ENCODE results near the gene THAP8.
A peak's percentile ranks its signal among the peaks of the same experiment; 100 is the strongest.
"Not testable (repeated sequence)": the region's sequence is repeated elsewhere in the genome, so short reads cannot be mapped to it uniquely, and the experiment has no call there.

THAP8 gene

DNA sequence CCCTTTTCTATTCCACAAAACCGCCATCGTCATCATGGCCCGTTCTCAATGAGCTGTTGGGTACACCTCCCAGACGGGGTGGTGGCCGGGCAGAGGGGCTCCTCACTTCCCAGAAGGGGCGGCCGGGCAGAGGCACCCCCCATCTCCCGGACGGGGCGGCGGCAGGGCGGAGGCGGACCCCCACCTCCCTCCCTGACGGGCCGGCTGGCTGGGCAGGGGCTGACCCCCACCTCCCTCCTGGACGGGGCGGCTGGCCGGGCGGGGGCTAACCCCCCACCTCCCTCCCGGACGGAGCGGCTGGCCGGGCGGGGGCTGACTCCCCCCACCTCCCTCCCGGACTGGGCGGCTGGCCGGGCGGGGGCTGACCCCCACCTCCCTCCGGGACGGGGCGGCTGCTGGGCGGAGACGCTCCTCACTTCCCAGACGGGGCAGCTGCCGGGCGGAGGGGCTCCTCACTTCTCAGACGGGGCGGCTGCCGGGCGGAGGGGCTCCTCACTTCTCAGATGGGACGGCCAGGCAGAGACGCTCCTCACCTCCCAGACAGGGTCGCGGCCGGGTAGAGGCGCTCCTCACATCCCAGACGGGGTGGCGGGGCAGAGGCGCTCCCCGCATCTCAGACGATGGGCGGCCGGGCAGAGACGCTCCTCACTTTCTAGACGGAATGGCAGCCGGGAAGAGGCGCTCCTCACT is 14.9 kb upstream of the THAP8 start:
- not testable (repeated sequence) for DNase-seq (ENCODE audit: low read depth)

DNA sequence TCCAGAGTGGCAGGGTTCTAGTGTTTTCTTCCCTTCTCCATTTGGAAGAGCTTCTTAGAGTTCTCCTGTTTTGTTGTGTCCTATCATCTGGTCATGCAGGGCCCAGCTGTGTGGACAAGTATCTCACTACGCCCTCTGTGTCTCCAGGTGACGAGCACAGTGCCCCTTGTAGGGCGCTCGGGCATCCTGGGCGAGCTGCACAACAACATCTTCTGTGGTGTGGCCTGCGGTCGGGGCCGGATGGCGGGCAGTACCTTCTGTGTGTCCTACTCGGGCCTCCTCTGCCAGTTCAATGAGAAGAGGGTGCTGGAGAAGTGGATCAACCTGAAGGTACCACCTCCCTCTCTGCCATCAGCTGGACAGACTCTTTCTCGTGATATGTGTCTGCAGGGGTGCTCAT is 13.6 kb upstream of the THAP8 start:
- no peak for DNase-seq (ENCODE audit: low read depth)

DNA sequence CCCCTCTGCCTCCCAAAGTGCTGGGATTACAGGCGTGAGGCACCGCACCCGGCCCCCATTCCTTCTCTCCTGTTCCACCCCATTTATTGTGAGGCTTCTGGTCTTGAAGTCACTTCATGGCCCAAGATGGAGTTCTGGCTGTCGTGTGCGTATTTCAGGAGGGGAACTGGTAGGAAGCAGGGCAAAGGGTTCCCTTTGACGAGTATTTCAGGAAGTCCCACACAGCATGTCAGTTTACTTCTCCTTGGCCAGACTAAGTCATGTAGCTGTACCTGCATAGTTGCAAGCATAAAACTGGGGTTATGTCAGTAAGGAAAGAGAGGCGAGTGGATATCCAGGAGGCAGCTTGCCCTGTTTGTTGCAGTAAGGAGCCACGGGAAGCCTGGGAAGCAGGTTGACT is 10.7 kb upstream of the THAP8 start:
- DNase-seq (ENCODE audit: low read depth) = no peak

DNA sequence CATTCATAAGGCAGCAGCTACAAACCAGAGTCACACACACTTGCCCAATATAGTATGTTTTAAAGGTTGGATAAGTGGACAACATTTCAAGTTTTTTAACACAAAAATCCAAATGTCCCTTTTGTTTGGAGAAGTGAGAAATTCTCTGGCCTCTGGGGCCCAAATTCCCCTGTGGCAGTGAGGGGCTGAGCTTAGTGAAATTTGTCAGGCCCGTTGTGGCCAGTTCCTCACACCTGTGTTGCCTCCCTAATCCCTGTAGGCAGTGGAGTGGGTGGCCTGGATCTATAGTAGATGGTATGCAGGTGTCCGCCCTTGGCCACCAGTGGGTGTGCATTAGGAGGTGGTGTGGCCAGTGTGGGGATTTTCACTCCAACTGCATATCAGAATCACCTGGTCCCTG is 7.3 kb upstream of the THAP8 start:
- no peak for DNase-seq (ENCODE audit: low read depth)

DNA sequence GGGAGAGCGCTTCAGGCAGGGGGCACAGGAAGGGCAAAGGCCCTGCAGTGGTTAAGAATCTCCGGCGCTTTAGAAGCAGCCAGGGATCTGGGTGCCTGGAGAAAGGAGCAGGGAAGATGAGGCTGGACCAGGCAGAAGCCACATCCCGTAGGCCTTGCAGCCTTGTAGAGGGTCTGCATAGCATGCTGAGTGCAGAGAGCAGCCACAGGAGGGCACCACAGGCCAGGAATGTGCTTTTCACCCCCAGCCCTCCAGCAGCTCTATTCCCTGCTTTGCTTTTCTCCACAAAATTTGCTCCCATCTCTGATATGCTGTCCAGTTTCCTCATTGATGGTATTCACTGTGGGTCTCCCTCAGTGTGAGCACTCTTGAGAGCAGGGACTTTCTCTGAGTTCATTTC is 6.3 kb upstream of the THAP8 start:
- peak; percentile 72 for DNase-seq (ENCODE audit: low read depth)

DNA sequence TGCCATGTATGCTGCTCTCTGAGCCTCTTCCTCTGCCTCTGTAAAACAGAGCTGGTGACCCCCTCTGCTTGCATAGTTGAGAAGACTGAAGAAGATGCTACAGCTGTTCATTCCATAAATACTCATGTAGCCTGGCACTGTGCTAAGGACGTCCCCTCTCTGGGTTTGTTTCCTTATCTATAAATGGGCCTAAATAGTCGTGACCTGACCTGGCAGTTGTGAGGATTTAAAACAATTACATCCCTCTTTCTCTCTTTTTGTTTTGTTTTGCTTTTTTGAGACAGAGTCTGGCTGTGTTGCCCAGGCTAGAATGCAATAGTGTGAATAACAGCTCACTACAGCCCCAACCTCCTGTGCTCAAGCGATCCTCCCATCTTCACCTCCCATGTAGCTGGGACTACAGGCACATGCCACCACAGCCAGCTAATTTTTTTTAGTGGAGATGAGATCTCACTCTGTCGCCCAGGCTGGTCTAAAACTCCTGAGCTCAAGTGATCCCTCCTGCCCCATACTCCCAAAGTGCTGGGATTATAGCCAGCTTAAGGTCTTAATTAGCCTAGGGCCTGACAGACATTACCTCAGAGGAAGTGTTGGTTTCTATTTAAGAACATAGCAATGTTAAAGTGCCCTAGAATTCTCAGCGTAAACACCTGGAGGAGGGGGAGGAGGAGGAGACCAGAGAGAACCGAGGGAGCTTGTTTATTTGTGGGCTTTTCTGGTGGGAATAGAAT is 5.3 kb upstream of the THAP8 start:
- no peak for DNase-seq (ENCODE audit: low read depth)

DNA sequence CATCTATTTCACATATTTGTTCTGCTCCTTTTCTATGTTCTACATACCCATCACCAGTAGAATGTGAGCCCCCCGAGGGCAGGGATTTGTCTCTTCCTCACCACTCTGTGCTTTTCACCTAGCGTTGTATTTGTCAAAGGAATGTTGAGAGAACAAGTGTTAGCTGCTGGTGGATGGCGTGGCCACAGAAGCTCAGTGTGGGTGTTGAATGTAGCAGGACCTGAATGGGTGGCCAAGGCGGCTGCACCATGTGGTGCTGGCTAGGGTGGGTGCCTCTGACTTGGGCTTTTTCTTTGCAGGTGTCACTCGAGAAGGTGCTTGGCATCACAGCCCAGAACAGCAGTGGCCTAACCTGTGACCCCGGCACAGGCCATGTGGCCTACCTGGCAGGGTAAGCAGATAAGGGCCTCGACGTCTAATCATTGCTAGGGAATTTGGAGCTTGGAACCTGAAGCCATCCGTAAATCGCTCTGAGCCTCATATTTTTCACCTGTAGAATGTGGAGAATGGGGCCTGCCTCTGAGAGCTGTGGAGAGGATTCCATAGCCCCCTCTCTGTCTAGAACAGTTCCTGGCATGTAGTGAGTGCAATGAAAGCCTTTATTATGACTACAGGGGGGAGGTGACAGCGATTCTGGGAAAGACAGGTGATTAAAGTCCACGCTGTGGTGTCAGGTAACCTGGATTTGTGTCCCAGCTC is 4.5 kb upstream of the THAP8 start:
- DNase-seq (ENCODE audit: low read depth) = no peak

DNA sequence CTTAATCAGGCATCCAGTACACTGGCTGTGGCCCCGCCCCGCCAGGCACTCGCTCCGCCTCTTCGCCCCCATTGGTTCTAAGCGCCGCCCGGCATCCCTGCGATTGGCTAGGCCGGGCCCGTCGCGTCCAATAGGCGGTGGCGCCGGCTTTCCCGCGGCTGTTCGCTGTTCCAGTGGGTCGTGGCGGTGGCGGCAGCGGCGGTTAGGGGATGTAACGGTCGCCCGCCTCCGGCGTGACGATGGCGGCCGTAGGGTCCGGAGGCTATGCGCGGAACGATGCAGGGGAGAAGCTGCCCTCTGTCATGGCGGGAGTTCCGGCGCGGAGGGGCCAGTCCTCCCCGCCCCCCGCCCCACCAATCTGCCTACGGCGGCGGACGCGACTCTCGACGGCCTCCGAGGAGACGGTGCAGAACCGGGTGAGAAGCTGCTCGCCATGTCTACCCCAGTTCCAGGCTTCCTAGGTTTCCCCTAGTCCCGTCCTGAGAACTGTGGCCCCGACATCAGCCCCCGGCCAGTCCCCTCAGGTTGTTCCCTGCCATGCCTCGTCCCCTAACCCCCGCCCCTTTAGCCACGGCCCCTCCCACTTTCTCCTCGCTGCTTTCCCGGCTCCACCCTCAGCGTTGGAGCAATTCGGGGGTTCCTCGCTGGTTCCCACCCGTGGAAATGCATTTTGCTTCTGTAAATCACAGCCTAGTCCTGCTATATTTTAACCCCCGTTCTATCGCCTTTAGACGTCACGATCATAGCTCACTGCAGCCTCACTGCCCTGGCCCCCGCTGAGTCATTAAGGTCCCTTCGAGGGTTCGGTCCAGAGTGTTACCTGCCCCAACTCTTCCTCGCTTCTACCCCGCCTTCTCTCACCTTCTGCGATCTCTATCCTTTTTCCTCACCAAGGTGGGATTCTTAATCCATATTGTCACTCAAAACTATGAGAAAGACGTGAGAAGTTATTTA is 925 bp upstream of the THAP8 start, which contains the start of gene WDR62:
WDR62 (plus strand) TSS at position 165 of the 954 bp plus-strand sequence; CDS start at position 240, 75 bp downstream.
- DNase-seq (ENCODE audit: low read depth) = peak; percentile 91

DNA sequence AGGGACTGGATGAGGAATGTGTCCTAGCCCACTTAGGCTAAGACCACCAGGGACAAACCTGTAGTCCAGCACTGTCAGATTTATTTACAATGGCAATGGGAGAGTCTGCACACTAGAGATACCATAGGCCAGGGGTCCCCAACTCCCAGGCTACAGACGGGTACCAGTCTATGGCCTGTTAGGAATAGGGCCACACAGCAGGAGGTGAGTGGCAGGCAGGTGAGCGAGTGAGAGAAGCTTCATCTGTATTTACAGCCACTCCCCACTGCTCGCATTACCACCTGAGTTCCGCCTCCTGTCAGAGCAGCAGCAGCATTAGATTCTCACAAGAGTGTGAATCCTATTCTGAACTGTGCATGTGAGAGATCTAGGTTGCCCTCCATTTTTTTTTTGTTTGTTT is 2.4 kb downstream of the THAP8 start:
- no peak for DNase-seq (ENCODE audit: low read depth)

DNA sequence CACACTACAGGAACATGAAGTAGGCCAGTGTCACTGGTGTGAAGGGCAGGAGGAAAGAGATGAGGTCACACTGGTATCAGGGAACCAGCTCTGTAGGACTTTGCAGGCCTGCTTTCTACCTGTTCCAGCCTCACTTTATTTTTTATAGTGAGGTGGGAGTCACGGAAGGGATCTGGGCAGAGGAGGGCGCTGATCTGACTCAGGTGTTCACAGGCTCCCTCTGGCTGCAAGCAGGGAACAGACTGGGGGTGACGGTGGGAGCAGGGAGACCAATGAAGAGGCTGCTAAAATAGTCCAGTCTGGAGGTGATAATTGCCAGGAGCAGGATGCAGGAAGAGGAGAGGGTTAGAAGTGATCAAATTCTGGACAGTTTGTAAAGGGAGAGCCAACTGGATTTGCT is 2.8 kb downstream of the THAP8 start:
- DNase-seq (ENCODE audit: low read depth) = peak; percentile 15

DNA sequence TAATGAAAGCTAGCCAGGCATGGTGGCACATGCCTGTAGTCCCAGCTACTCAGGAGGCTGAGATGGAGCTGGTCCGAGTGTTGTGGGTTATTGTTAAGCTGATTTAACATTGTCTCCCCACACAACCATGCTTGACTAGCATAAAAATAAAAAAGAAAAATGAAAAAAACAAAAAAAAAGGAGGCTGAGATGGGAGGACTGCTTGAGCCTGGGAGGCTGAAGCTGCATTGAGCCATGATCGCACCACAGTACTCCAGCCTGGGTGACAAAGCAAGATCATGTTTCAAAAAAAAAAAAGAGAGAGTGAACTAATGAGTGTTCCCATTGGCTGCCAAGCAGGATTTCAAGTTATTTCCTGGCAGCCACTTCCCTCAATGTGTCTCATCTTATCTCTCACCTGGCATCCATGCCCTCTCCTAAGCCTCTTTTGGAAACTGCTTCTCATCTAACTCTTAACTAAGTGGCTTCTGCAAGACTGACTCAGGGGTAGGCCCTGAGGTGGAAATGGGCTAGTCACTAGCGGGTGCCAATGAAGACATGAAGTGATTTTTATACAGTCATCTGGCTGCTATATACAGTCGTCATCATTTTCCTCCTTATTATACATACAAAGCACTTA is 4.9 kb downstream of the THAP8 start:
- peak; percentile 22 for DNase-seq (ENCODE audit: low read depth)

DNA sequence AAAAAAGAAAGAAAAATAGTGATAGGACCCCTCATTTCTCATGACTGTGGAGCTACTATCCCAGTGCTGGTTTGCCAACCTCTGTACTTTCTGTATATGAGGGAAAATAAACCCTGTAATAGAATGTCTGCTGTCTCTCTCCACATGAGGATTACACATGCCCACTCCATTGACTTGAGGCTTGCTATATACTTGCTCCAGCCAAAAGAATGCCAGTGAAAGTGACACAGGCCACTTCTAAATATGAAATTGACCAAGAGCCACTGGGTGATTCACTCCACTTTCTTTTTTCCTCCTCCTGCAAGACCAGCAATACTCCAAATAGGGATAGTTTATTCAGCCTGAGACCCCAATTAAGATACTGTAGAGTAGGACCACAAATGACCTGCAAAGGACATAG is 6.2 kb downstream of the THAP8 start:
- DNase-seq (ENCODE audit: low read depth) = no peak

DNA sequence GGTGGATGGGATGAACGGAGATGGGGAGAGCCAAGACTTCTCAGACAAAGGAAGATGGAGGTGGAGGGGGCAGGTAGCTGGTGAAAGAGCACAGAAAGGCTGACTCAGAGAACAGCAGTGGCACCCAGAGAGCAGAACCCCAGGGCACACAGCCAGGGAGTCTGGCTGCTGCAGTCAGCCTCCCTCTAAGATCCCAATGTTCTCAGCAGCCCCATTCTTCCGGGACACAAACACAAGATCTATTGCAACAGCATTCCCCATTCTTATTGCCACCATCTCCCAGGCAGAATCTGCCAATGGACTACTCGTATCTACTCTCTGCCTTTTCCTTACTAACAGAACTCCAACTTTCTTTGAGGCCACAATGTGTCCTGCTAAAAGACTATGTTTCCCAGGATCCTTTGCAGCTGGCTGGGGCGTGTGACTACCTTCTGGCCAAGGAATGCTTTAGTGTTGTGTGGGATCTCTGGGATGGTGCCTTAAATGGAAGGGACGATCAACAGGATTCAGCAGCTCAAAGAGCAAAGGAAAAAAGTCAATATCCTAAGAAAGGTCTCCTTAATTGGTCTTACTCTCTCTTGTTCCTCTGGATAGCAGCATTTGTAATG is 7.5 kb downstream of the THAP8 start:
- peak; percentile 47 for DNase-seq (ENCODE audit: low read depth)

DNA sequence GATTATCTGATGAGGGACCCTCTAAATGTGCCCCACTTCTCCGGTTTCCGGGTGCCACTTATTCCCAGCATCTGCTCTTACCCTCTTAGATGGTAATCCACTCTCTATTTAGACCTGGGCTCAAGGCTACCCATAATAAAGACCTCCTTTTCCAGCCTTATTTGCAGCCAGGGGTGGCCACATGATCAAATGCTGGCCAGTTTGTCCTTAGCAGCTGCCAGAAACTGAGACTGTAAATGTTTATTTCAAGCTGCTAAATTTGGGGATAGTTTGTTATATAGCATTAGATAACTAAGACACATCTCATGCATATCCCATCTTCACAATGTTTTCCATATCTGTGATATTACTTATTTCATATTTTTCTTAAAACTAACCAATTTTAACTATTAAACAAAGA is 10.1 kb downstream of the THAP8 start:
- no peak for DNase-seq (ENCODE audit: low read depth)

DNA sequence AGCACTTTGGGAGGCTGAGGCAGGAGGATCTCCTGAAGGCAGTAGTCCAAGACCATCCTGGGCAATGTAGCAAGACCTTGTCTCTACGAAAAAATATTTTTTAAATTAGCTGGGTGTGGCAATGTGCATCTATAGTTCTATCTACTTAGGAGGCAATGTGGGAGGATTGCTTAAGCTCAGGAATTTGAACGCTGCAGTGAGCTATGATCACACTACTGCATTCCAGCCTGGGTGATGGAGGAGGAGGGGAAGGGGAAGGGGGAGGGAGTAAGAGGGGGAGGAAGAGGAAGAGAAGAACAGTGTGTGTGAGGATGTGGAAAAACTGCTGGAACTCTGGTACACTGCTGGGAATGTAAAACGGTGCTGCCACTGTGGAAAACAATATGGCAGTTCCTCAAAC is 12.3 kb downstream of the THAP8 start:
- peak; percentile 93 for DNase-seq (ENCODE audit: low read depth)

DNA sequence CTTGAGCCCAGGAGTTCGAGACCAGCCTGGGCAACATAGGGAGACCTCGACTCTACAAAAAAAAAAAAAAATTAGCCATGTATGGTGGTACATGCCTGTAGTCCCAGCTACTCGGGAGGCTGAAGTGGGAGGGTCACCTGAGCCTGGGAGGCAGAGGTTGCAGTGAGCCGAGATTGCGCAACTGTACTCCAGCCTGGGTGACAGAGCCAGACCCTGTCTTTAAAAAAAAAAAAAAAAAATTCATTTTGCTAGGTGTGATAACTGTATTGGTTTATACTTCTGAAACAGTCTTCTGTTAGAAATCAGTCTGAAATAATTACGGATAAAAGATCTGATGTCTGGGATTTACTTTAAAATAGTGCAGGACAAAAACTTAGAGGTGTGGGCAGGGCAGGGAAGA is 13.0 kb downstream of the THAP8 start:
- DNase-seq (ENCODE audit: low read depth) = not testable (repeated sequence)

DNA sequence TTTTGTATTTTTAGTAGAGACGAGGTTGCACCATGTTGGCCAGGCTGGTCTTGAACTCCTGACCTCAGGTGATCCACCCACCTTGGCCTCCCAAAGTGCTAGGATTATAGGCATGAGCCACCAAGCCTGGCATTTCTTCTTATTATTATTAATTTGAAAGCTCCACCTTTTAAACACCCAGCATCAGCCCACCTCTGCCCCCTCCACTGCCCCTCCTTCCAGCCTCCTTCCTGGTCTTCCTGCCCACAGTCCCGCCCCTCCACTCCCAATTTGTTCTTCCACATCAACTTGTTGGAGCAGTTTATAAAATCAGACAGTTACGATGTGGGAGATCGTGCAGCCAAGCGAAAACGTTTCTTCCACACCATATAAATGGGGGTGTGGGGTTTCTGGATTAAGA is 13.6 kb downstream of the THAP8 start:
- no peak for DNase-seq (ENCODE audit: low read depth)

DNA sequence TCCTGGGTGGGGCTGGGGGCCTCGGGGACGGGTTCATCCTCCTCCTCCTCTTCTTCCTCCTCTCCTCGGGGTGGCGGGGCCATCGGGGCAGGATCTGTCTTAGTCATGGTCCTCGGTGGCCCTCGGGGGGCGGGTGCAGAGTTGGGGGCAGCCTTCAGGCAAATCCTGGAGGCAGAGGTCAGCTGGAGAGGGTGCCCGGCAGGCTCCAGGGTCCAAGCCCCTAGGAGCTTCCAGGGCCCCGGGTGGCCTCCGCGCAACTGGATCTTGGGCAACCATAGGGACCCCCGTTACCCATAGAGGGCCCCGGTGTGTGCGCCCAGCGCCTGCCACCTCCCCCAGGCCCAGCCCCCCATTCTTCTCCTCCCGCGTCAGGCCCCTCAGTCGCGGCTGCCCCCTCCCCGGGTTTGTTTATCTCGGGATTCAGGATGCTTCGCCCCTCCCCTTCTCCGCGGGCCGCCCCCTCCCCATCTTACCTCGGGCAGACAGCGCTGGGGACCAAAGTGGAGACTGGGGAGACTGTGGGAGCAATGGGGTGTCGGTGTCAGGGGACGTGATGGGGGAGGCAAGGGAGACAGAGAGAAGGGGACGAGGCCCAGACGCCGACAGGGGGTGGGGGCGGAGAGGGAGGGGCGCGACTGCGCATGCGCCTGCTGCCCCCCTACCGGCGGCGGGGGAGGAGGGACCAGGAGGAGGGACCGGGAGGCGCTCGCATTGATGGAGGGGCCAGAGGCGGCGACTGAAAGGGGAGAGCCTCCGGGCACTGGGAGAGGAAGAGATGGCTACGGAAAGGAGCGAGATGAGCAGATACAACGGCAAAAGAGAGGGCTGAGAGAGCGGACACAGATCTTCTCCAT is 21.6 kb downstream of the THAP8 start, which contains the start of gene CLIP3:
CLIP3 (minus strand) TSS at position 623 of the 854 bp plus-strand sequence; CDS start at position 107, 516 bp downstream.
- peak; percentile 48 for DNase-seq (ENCODE audit: low read depth)

DNA sequence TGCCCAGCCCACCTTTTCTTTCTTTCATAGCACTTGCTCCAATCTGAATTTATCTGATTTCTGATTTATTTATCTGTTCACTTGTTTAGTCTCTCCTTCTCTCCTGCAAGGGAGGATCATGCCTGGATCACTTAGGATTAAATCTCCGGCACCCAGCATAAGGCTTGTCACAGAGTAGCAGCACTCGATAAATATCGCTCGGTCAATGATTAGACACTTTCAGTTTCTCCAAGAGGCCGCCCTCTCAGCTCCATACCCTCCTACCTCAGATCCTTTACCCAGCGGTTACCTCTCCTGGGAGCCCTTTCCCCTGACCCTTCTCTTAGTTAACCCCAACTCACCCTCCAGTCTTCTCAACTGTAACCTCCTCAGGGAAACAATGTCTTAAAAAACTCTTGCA is 22.8 kb downstream of the THAP8 start:
- DNase-seq (ENCODE audit: low read depth) = no peak
